Liver (tissue), 9 donors: ENCODE data around the gene KCNT1. TPM values are rescaled to one million over a fixed set of nuclear protein-coding genes. Genes with fewer than 3 reads are reported as not detected.

ENCODE experiments used
- DNase-seq: peaks from one replicate; pipeline ENCODE4 v3.0.0-alpha.2; 2017; ENCODE audit warnings: low spot score
- H3K27ac ChIP-seq, 2 donors: one replicate each; pipeline ENCODE4 v1.7.0; 2013; ENCODE audit warnings: inconsistent platforms in 2 of 2, low read length in 2 of 2, control low read depth in 1 of 2, low read depth in 1 of 2, mild to moderate bottlenecking in 1 of 2
- H3K27me3 ChIP-seq, 4 donors: one replicate each; pipeline versions ENCODE4 v1.6.1 to v1.7.0; 2013; ENCODE audit warnings: low read length in 3 of 4, inconsistent platforms in 1 of 4, mild to moderate bottlenecking in 1 of 4, moderate library complexity in 1 of 4; ENCODE audit not compliant: control insufficient read depth in 4 of 4, insufficient read depth in 4 of 4
- H3K36me3 ChIP-seq, 4 donors: one replicate each; pipeline versions ENCODE4 v1.6.1 to v1.7.0; 2013; ENCODE audit warnings: low read length in 3 of 4, mild to moderate bottlenecking in 3 of 4, low read depth in 1 of 4, moderate library complexity in 1 of 4; ENCODE audit not compliant: control insufficient read depth in 4 of 4, insufficient read depth in 3 of 4
- H3K4me1 ChIP-seq, 4 donors: one replicate each; pipeline versions ENCODE4 v1.6.1 to v1.7.0; 2013; ENCODE audit warnings: low read length in 3 of 4, mild to moderate bottlenecking in 3 of 4, moderate library complexity in 1 of 4; ENCODE audit not compliant: control insufficient read depth in 4 of 4, insufficient read depth in 4 of 4
- H3K4me3 ChIP-seq, 3 donors: one replicate each; pipeline versions ENCODE4 v1.6.1 to v1.7.0; 2013; ENCODE audit warnings: low read length in 3 of 3, control low read depth in 1 of 3, low read depth in 1 of 3, mild to moderate bottlenecking in 1 of 3
- H3K9ac ChIP-seq, 2 donors: one replicate each; pipeline ENCODE4 v1.7.0; 2013; ENCODE audit warnings: low read length in 2 of 2, mild to moderate bottlenecking in 2 of 2, moderate library complexity in 2 of 2, control low read depth in 1 of 2, low read depth in 1 of 2
- H3K9me3 ChIP-seq, 4 donors: one replicate each; pipeline versions ENCODE4 v1.6.1 to v1.7.0; 2013; ENCODE audit warnings: low read length in 3 of 4; ENCODE audit not compliant: control insufficient read depth in 4 of 4
- ATF3 ChIP-seq: IDR thresholded peaks from 2 replicates; pipeline ENCODE4 v1.6.1; 2016; ENCODE audit warnings: antibody characterized with exemption
- CTCF ChIP-seq: fragments of 150-350 bp; IDR thresholded peaks from 2 replicates; pipeline ENCODE4 v1.5.1; 2017; ENCODE audit warnings: improper control_type of control experiment, low read depth, low read length; ENCODE audit not compliant: missing input control
- EGR1 ChIP-seq, 2 donors: IDR thresholded peaks; 2 replicates each; pipeline ENCODE4 v1.6.1; 2016 to 2018; ENCODE audit warnings: antibody characterized with exemption in 2 of 2, low read depth in 2 of 2
- FOXA1 ChIP-seq: IDR thresholded peaks from 2 replicates; pipeline ENCODE4 v1.6.1; 2016; ENCODE audit warnings: antibody characterized with exemption
- FOXA2 ChIP-seq: IDR thresholded peaks from 2 replicates; pipeline ENCODE4 v1.6.1; 2016; ENCODE audit warnings: antibody characterized with exemption
- HNF4A ChIP-seq, 2 donors: conservative IDR thresholded peaks; 2 replicates each; pipeline ENCODE4 v1.6.1; 2016; ENCODE audit warnings: antibody characterized with exemption in 2 of 2, mild to moderate bottlenecking in 2 of 2
- HNF4G ChIP-seq: IDR thresholded peaks from 2 replicates; pipeline ENCODE4 v1.6.1; 2016; ENCODE audit warnings: antibody characterized with exemption
- MAX ChIP-seq: IDR thresholded peaks from 2 replicates; pipeline ENCODE4 v1.6.1; 2016; ENCODE audit warnings: antibody characterized with exemption
- NR2F2 ChIP-seq: IDR thresholded peaks from 2 replicates; pipeline ENCODE4 v1.6.1; 2016; ENCODE audit warnings: antibody characterized with exemption
- RAD21 ChIP-seq, 2 donors: IDR thresholded peaks; 2 replicates each; pipeline ENCODE4 v1.6.1; 2016; ENCODE audit warnings: antibody characterized with exemption in 2 of 2, mild to moderate bottlenecking in 2 of 2
- REST ChIP-seq: IDR thresholded peaks from 2 replicates; pipeline ENCODE4 v1.6.1; 2016; ENCODE audit warnings: antibody characterized with exemption, mild to moderate bottlenecking
- RXRA ChIP-seq, 2 donors: IDR thresholded peaks; 2 replicates each; pipeline ENCODE4 v1.6.1; 2017 to 2018; ENCODE audit warnings: antibody characterized with exemption in 2 of 2, mild to moderate bottlenecking in 1 of 2
- SP1 ChIP-seq: IDR thresholded peaks from 2 replicates; pipeline ENCODE4 v1.6.1; 2018; ENCODE audit warnings: antibody characterized with exemption, mild to moderate bottlenecking
- TAF1 ChIP-seq: conservative IDR thresholded peaks from 2 replicates; pipeline ENCODE4 v1.6.1; 2016; ENCODE audit warnings: antibody characterized with exemption, mild to moderate bottlenecking
- YY1 ChIP-seq: IDR thresholded peaks from 2 replicates; pipeline ENCODE4 v1.6.1; 2016; ENCODE audit warnings: antibody characterized with exemption, mild to moderate bottlenecking
- ZBTB33 ChIP-seq: IDR thresholded peaks from 2 replicates; pipeline ENCODE4 v1.6.1; 2016; ENCODE audit warnings: antibody characterized with exemption
- WGBS: extraction: QIAGEN DNeasy Blood & Tissue Kit; methylation state at CpG from one replicate; pipeline ENCODE4 v1.1.7; 2013; 5-methylcytosine and 5-hydroxymethylcytosine counted together
- polyA plus RNA-seq, 2 donors: library from polyadenylated mRNA; stranded (reverse) in 1 of 2; unstranded in 1 of 2; fragments of 200-250 nt in 1 of 2; fragments of >200 nt in 1 of 2; fragmentation: Nextera tagmentation in 1 of 2; extraction: Ambion mirVana in 1 of 2; gene quantifications; one replicate each; pipeline versions ENCODE4 v1.2.1 to v1.2.3, GENCODE V29; 2013 to 2015
- total RNA-seq, 2 donors: library from RNA; depleted of rRNA; stranded (reverse); fragments of >200 nt; gene quantifications; one replicate each; pipeline ENCODE4 v1.2.3, GENCODE V29; 2014
- donor health status: healthy.
- donor health status: healthy.
- donor health status: healthy.
- donor health status: healthy.
- donor health status: healthy.

Gene KCNT1
- total and polyA plus RNA-seq, 4 donors: 0.08 TPM; not detected in 2

GRCh38 chr9:135673941-135674340, 28.0 kb upstream of the KCNT1 start:
- H3K4me3 ChIP-seq: no peak overlapping the region
- DNase-seq: no peak
- no peak overlapping the region for H3K9ac ChIP-seq
- H3K9me3 ChIP-seq: no peaks in the 10 kb centered on the region
- no peaks in the 10 kb centered on the region for H3K36me3 ChIP-seq
- H3K27ac ChIP-seq: no peak overlapping the region
- WGBS: 90% methylated on average over 8 of the region's 8 CpGs
- TF ChIP-seq MAX (no peak), TAF1 (no peak), EGR1 (IDR thresholded peaks at IDR 0.05; ENCODE audit: low read depth in 2 of 2) (no peak), NR2F2 (no peak), HNF4G (no peak), ZBTB33 (no peak)
- H3K27me3 ChIP-seq: peaks cover 0 to 2% (median 0%) of the 10 kb centered on the region in 4 donors
- no peaks in the 10 kb centered on the region for H3K4me1 ChIP-seq

- Histone ChIP-seq H3K36me3 (no peaks in the 10 kb centered on the region), H3K27me3 (peaks cover 0 to 2% (median 0%) of the 10 kb centered on the region in 4 donors), H3K4me1 (no peaks in the 10 kb centered on the region), H3K9ac (no peak overlapping the region), H3K4me3 (no peak overlapping the region), H3K9me3 (no peaks in the 10 kb centered on the region), H3K27ac (no peak overlapping the region)
- no peak for DNase-seq
- 77% methylated on average over 10 of the region's 10 CpGs for WGBS
- no peak for TF ChIP-seq EGR1 (IDR thresholded peaks at IDR 0.05; ENCODE audit: low read depth in 2 of 2)
- TF ChIP-seq FOXA2: no peak
- TF ChIP-seq RAD21 (IDR thresholded peaks at IDR 0.05): no peak
- no peak for TF ChIP-seq HNF4A (conservative IDR thresholded peaks at IDR 0.05)
- TF ChIP-seq TAF1: no peak
Measured at GRCh38 chr9:135674977-135675376, 27.0 kb upstream of the KCNT1 start.

GRCh38 chr9:135676891-135677290, 25.1 kb upstream of the KCNT1 start:
- Histone ChIP-seq H3K36me3 (no peaks in the 10 kb centered on the region), H3K27ac (no peak overlapping the region), H3K4me3 (no peak overlapping the region), H3K27me3 (peaks cover 0 to 1% (median 0%) of the 10 kb centered on the region in 4 donors), H3K9ac (no peak overlapping the region), H3K9me3 (no peaks in the 10 kb centered on the region), H3K4me1 (no peaks in the 10 kb centered on the region)
- TF ChIP-seq CTCF (no peak), FOXA1 (no peak), REST (no peak), NR2F2 (no peak), FOXA2 (no peak), EGR1 (IDR thresholded peaks at IDR 0.05; ENCODE audit: low read depth in 2 of 2) (no peak), RAD21 (IDR thresholded peaks at IDR 0.05) (no peak), MAX (no peak), HNF4G (no peak), YY1 (no peak), RXRA (IDR thresholded peaks at IDR 0.05) (no peak), ATF3 (no peak), ZBTB33 (no peak), SP1 (no peak)
- WGBS: 84% methylated on average over 13 of the region's 13 CpGs
- DNase-seq: no peak
